ENCODE measurements around the gene TFAP2B.

DNA sequence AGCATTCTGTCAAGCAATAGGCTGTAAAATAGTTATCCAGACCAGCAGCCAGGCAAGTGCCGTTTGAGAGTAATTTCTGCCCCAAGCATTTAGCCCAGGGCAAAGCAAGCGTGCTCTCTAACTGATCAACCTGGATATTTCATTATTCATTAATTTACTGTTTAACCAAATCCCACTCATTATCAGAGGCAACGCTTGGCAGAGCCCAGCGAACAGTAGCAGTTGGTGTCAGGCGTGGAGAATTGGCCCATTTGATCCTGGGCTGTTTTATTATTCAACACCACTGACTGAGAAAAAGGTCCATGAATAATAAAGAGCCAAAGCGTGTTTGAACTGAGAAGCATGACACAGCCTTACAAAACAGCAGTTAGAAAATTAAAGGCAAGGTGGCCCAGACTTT, 35.3 kb downstream of the TFAP2B start:
- TF ChIP-seq CTCF (conservative IDR thresholded peaks at IDR 0.05 in 1 of 2, IDR thresholded peaks at IDR 0.05 in 1 of 2; ENCODE audit: low read depth in 1 of 2, low read length in 2 of 2): no peak
- no peak for TF ChIP-seq EZH2 (IDR thresholded peaks at IDR 0.05; ENCODE audit: low read length, missing control alignments)

Data from fibroblast of lung (primary cell).